PC-3 (cell line): ENCODE results near the gene EFNA5. TPM values are rescaled to one million over a fixed set of nuclear protein-coding genes. Genes with fewer than 3 reads are reported as not detected.

ENCODE experiments used
- ATAC-seq: fragments of 200-7000 bp; cut with Tn5 transposase; 2 replicates; pipeline ENCODE4 v1.9.1; 2020; ENCODE audit warnings: mild to moderate bottlenecking, moderate library complexity
- BruUV-seq: library from RNA; stranded (reverse); fragments of 400-500 nt; replicated peaks from 2 replicates; lab custom pipeline; 2021; lab: Mats Ljungman, UMichigan
- CTCF ChIA-PET: fragments of 300-600 bp; sonication (Branson Sonifier 250); formaldehyde crosslinking; loops from one replicate; lab custom pipeline; 2022; ENCODE audit warnings: antibody characterized with exemption; lab: Charles Lee
- POLR2A ChIA-PET: fragments of 300-600 bp; sonication (Branson Sonifier 250); formaldehyde crosslinking; loops from one replicate; lab custom pipeline; 2022; ENCODE audit warnings: antibody characterized with exemption; ENCODE audit not compliant: unreplicated experiment; lab: Charles Lee
- DNase-seq: peaks from one replicate; pipeline ENCODE4 v3.0.0-alpha.2; 2015
- H2AFZ ChIP-seq: fragments of 300-600 bp; sonication (generic); 2 replicates; pipeline ENCODE4 v1.6.0; 2016; ENCODE audit warnings: antibody characterized with exemption, low read length
- H3F3A ChIP-seq: fragments of 300-600 bp; sonication (generic); one replicate; pipeline ENCODE4 v1.6.0; 2017; ENCODE audit warnings: antibody characterized with exemption, low read length, control low read depth, mild to moderate bottlenecking; ENCODE audit not compliant: unreplicated experiment
- H3K27ac ChIP-seq: fragments of 300-600 bp; sonication (generic); 2 replicates; pipeline ENCODE4 v1.5.1; 2016; ENCODE audit warnings: mild to moderate bottlenecking, low read length
- H3K27me3 ChIP-seq: fragments of 300-600 bp; sonication (generic); 2 replicates; pipeline ENCODE4 v1.6.1; 2016; ENCODE audit warnings: low read length, mixed read lengths
- H3K36me3 ChIP-seq: fragments of 300-600 bp; sonication (generic); 2 replicates; pipeline ENCODE4 v1.6.1; 2016; ENCODE audit warnings: low read depth, mixed run types, low read length, mixed read lengths
- H3K4me1 ChIP-seq: fragments of 300-600 bp; sonication (generic); 2 replicates; pipeline ENCODE4 v1.5.1; 2016; ENCODE audit warnings: low read length; ENCODE audit not compliant: insufficient read depth
- H3K4me2 ChIP-seq: fragments of 300-600 bp; sonication (generic); 2 replicates; pipeline ENCODE4 v1.6.0; 2016; ENCODE audit warnings: low read length
- H3K4me3 ChIP-seq: fragments of 300-600 bp; sonication (generic); 2 replicates; pipeline ENCODE4 v1.5.1; 2016; ENCODE audit warnings: mild to moderate bottlenecking, low read length, mixed read lengths
- H3K79me2 ChIP-seq: fragments of 300-600 bp; sonication (generic); 2 replicates; pipeline ENCODE4 v1.6.1; 2017; ENCODE audit warnings: low read length, mixed read lengths
- H3K9ac ChIP-seq: fragments of 300-600 bp; sonication (generic); 2 replicates; pipeline ENCODE4 v1.6.0; 2016; ENCODE audit warnings: mild to moderate bottlenecking, low read length
- H3K9me2 ChIP-seq: fragments of 300-600 bp; sonication (generic); replicated peaks from 2 replicates; pipeline ENCODE4 v1.6.1; 2016; ENCODE audit warnings: mixed run types, low read length, mixed read lengths
- H3K9me3 ChIP-seq: fragments of 300-600 bp; sonication (generic); 2 replicates; pipeline ENCODE4 v1.6.1; 2016; ENCODE audit warnings: low read length, mixed read lengths
- H4K20me1 ChIP-seq: fragments of 300-600 bp; sonication (generic); 2 replicates; pipeline ENCODE4 v1.6.1; 2016; ENCODE audit warnings: low read length, mixed read lengths
- EZH2 ChIP-seq: fragments of 300-600 bp; sonication (generic); IDR thresholded peaks from one replicate; pipeline ENCODE4 v1.6.1; 2017; ENCODE audit warnings: antibody characterized with exemption, mild to moderate bottlenecking, low read length; ENCODE audit not compliant: unreplicated experiment
- EZH2phosphoT487 ChIP-seq: fragments of 300-600 bp; sonication (generic); IDR thresholded peaks from 2 replicates; pipeline ENCODE4 v1.6.1; 2018; ENCODE audit warnings: mild to moderate bottlenecking, antibody characterized with exemption, low read length, borderline replicate concordance
- intact Hi-C: fragments of 100-400 bp; cut with micrococcal nuclease; formaldehyde crosslinking; loops from 2 replicates; pipeline ENCODE4 v1.9.0; 2023
- total RNA-seq: library from RNA; depleted of rRNA; stranded (reverse); fragments of >200 nt; gene quantifications from 2 replicates; pipeline ENCODE4 v1.2.3, GENCODE V29; 2014
- TF ChIP-seq, protein P1 (sequence below): fragments of 300-600 bp; sonication (generic); conservative IDR thresholded peaks from 2 replicates; pipeline ENCODE4 v1.5.1; 2017; ENCODE audit warnings: antibody characterized with exemption, low read depth, mild to moderate bottlenecking, low read length

EFNA5 gene
- total RNA-seq, 1 experiment from 2014 or later = 5.4 TPM

GRCh38 chr5:107514305-107514704 is 156.4 kb downstream of the EFNA5 start:
- no peaks in the 10 kb centered on the region for H3K27me3 ChIP-seq
- no peak overlapping the region for H3K4me3 ChIP-seq
- peaks cover 4% of the 10 kb centered on the region for H3K79me2 ChIP-seq
- no peaks in the 10 kb centered on the region for H3F3A ChIP-seq
- ATAC-seq (no peak), DNase-seq (peak; percentile 39)
- H3K27ac ChIP-seq = peak overlapping the region; percentile 30
- BruUV-seq = no TSS peak
- H3K9me2 ChIP-seq = no peaks in the 10 kb centered on the region
- H2AFZ ChIP-seq = no peak overlapping the region
- no peaks in the 10 kb centered on the region for H3K9me3 ChIP-seq
- no peaks in the 10 kb centered on the region for H4K20me1 ChIP-seq
- ChIA-PET CTCF (no interaction called here), POLR2A (no interaction called here)
- no peaks in the 10 kb centered on the region for H3K36me3 ChIP-seq
- intact Hi-C loops = no loop called here
- H3K4me1 ChIP-seq = peaks cover 21% of the 10 kb centered on the region
- H3K9ac ChIP-seq = no peak overlapping the region
- 0 out of 2 replicates have a peak overlapping the region, but pooled peaks have one; percentile 28 for H3K4me2 ChIP-seq
- no peak for TF ChIP-seq EZH2
- TF ChIP-seq EZH2phosphoT487 = no peak
- TF ChIP-seq, protein P1, sequence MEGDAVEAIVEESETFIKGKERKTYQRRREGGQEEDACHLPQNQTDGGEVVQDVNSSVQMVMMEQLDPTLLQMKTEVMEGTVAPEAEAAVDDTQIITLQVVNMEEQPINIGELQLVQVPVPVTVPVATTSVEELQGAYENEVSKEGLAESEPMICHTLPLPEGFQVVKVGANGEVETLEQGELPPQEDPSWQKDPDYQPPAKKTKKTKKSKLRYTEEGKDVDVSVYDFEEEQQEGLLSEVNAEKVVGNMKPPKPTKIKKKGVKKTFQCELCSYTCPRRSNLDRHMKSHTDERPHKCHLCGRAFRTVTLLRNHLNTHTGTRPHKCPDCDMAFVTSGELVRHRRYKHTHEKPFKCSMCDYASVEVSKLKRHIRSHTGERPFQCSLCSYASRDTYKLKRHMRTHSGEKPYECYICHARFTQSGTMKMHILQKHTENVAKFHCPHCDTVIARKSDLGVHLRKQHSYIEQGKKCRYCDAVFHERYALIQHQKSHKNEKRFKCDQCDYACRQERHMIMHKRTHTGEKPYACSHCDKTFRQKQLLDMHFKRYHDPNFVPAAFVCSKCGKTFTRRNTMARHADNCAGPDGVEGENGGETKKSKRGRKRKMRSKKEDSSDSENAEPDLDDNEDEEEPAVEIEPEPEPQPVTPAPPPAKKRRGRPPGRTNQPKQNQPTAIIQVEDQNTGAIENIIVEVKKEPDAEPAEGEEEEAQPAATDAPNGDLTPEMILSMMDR = no peak

- Histone ChIP-seq H3K4me1 (peaks cover 20% of the 10 kb centered on the region), H3K9me2 (no peaks in the 10 kb centered on the region), H3K4me3 (no peak overlapping the region), H3K27ac (no peak overlapping the region), H2AFZ (no peak overlapping the region), H3K36me3 (no peaks in the 10 kb centered on the region), H3K9me3 (no peaks in the 10 kb centered on the region), H3K27me3 (no peaks in the 10 kb centered on the region), H3K79me2 (no peaks in the 10 kb centered on the region), H3F3A (no peaks in the 10 kb centered on the region), H4K20me1 (no peaks in the 10 kb centered on the region), H3K4me2 (0 out of 2 replicates have a peak overlapping the region, but pooled peaks have one; percentile 28), H3K9ac (no peak overlapping the region)
- intact Hi-C loops = no loop called here
- no peak for ATAC-seq
- ChIA-PET CTCF (no interaction called here), POLR2A (no interaction called here)
- no peak for DNase-seq
- no TSS peak for BruUV-seq
- no peak for TF ChIP-seq EZH2
- TF ChIP-seq EZH2phosphoT487 = no peak
- TF ChIP-seq, protein P1 = no peak
Measured at GRCh38 chr5:107513337-107514085, 157.2 kb downstream of the EFNA5 start.

GRCh38 chr5:107512029-107512428 is 158.7 kb downstream of the EFNA5 start:
- intact Hi-C loops = no loop called here
- no peak overlapping the region for H3K27ac ChIP-seq
- H3K79me2 ChIP-seq = no peaks in the 10 kb centered on the region
- no TSS peak for BruUV-seq
- H4K20me1 ChIP-seq = no peaks in the 10 kb centered on the region
- no peak for DNase-seq
- H3K9me2 ChIP-seq = no peaks in the 10 kb centered on the region
- H3F3A ChIP-seq = no peaks in the 10 kb centered on the region
- no peak overlapping the region for H3K9ac ChIP-seq
- POLR2A ChIA-PET = no interaction called here
- H2AFZ ChIP-seq = no peak overlapping the region
- ATAC-seq = no peak
- TF ChIP-seq EZH2 (no peak), EZH2phosphoT487 (no peak)
- TF ChIP-seq, protein P1 = no peak
- H3K9me3 ChIP-seq = no peaks in the 10 kb centered on the region
- H3K27me3 ChIP-seq = no peaks in the 10 kb centered on the region
- H3K36me3 ChIP-seq = no peaks in the 10 kb centered on the region
- peaks cover 15% of the 10 kb centered on the region for H3K4me1 ChIP-seq
- H3K4me3 ChIP-seq = no peak overlapping the region
- CTCF ChIA-PET = no interaction called here
- H3K4me2 ChIP-seq = no peak overlapping the region
